Measurements from ENCODE around the gene NTNG1. TPM values are rescaled to one million over a fixed set of nuclear protein-coding genes. Genes with fewer than 3 reads are reported as not detected.

The NTNG1 gene
- total and polyA plus RNA-seq, 11 donors: 4.6 TPM; not detected in 10

GRCh38 chr1:107298526-107298925, 157.7 kb downstream of the NTNG1 start:
- Histone ChIP-seq H3K4me1 (no peaks in the 10 kb centered on the region), H3K27ac (no peak overlapping the region), H3K27me3 (peaks cover 0 to 4% (median 0%) of the 10 kb centered on the region in 9 donors), H3K4me3 (no peak overlapping the region), H3K36me3 (no peaks in the 10 kb centered on the region), H3K9me3 (no peaks in the 10 kb centered on the region)
- intact Hi-C loops (cut with DNase I): no loop called here
- 0 to 38% (median 32%) methylated on average over 1 of the region's 1 CpG for WGBS, 4 donors
- TF ChIP-seq POLR2A (IDR thresholded peaks at IDR 0.05) (no peak), CTCF (IDR thresholded peaks at IDR 0.05) (no peak)
- ATAC-seq (no peak), DNase-seq (no peak)

- WGBS, 4 donors: 27 to 42% (median 33%) methylated on average over 3 of the region's 3 CpGs
- peaks cover 0 to 4% (median 0%) of the 10 kb centered on the region in 9 donors for H3K27me3 ChIP-seq
- no peak overlapping the region for H3K27ac ChIP-seq
- H3K4me3 ChIP-seq: no peak overlapping the region
- no peaks in the 10 kb centered on the region for H3K9me3 ChIP-seq
- TF ChIP-seq POLR2A (IDR thresholded peaks at IDR 0.05) (no peak), CTCF (IDR thresholded peaks at IDR 0.05) (no peak)
- no peaks in the 10 kb centered on the region for H3K4me1 ChIP-seq
- intact Hi-C loops (cut with DNase I): no loop called here
- H3K36me3 ChIP-seq: no peaks in the 10 kb centered on the region
- DNase-seq (no peak), ATAC-seq (no peak)
These were observed 158.7 kb downstream of the NTNG1 start for GRCh38 chr1:107299521-107299920.

- H3K27ac ChIP-seq: no peak overlapping the region
- no peaks in the 10 kb centered on the region for H3K36me3 ChIP-seq
- 62 to 80% (median 67%) methylated on average over 1 of the region's 1 CpG for WGBS, 4 donors
- intact Hi-C loops (cut with DNase I): no loop called here
- ATAC-seq (no peak), DNase-seq (no peak)
- TF ChIP-seq POLR2A (IDR thresholded peaks at IDR 0.05) (no peak), CTCF (IDR thresholded peaks at IDR 0.05) (no peak)
- H3K4me3 ChIP-seq: no peak overlapping the region
- no peaks in the 10 kb centered on the region for H3K4me1 ChIP-seq
- no peaks in the 10 kb centered on the region for H3K27me3 ChIP-seq
- no peaks in the 10 kb centered on the region for H3K9me3 ChIP-seq
These were observed 169.1 kb downstream of the NTNG1 start for GRCh38 chr1:107309962-107310361.

- intact Hi-C loops (cut with DNase I): no loop called here
- H3K9me3 ChIP-seq: no peaks in the 10 kb centered on the region
- WGBS, 4 donors: 0 to 72% (median 48%) methylated on average over 1 of the region's 1 CpG
- H3K27ac ChIP-seq: no peak overlapping the region
- no peak overlapping the region for H3K4me3 ChIP-seq
- no peak for ATAC-seq
- no peaks in the 10 kb centered on the region for H3K4me1 ChIP-seq
- TF ChIP-seq CTCF (IDR thresholded peaks at IDR 0.05): no peak
- no peak for TF ChIP-seq POLR2A (IDR thresholded peaks at IDR 0.05)
- no peaks in the 10 kb centered on the region for H3K36me3 ChIP-seq
- no peaks in the 10 kb centered on the region for H3K27me3 ChIP-seq
- DNase-seq: no peak
These were observed 174.8 kb downstream of the NTNG1 start for GRCh38 chr1:107315652-107316051.
